Duodenal mucosa (tissue), 2 donors: Measurements from ENCODE around the gene UBR3.

Experiments
- H3K27ac ChIP-seq: one replicate; pipeline ENCODE4 v1.7.0; 2013; ENCODE audit warnings: low read depth, low read length
- H3K27me3 ChIP-seq, 2 donors: one replicate each; pipeline ENCODE4 v1.7.0; 2013; ENCODE audit warnings: low read length in 2 of 2, control low read depth in 1 of 2; ENCODE audit not compliant: insufficient read depth in 2 of 2, control insufficient read depth in 1 of 2
- H3K36me3 ChIP-seq, 2 donors: one replicate each; pipeline ENCODE4 v1.7.0; 2013; ENCODE audit warnings: low read length in 2 of 2, control low read depth in 1 of 2; ENCODE audit not compliant: insufficient read depth in 2 of 2, control insufficient read depth in 1 of 2
- H3K4me1 ChIP-seq, 2 donors: one replicate each; pipeline ENCODE4 v1.7.0; 2013; ENCODE audit warnings: low read length in 2 of 2, control low read depth in 1 of 2; ENCODE audit not compliant: insufficient read depth in 2 of 2, control insufficient read depth in 1 of 2
- H3K4me3 ChIP-seq, 2 donors: one replicate each; pipeline ENCODE4 v1.7.0; 2013; ENCODE audit warnings: low read length in 2 of 2, low read depth in 1 of 2
- H3K9ac ChIP-seq, 2 donors: one replicate each; pipeline ENCODE4 v1.7.0; 2013; ENCODE audit warnings: low read length in 2 of 2, low read depth in 1 of 2
- H3K9me3 ChIP-seq, 2 donors: one replicate each; pipeline ENCODE4 v1.7.0; 2013; ENCODE audit warnings: low read length in 2 of 2, control low read depth in 1 of 2; ENCODE audit not compliant: control insufficient read depth in 1 of 2

The UBR3 gene

GRCh38 chr2:169982929-169983328 is 155.7 kb downstream of the UBR3 start:
- H3K27ac ChIP-seq: no peak overlapping the region
- H3K4me1 ChIP-seq: no peaks in the 10 kb centered on the region
- H3K4me3 ChIP-seq: no peak overlapping the region
- H3K36me3 ChIP-seq: peaks cover 0 to 14% of the 10 kb centered on the region in 2 donors
- H3K9me3 ChIP-seq: no peaks in the 10 kb centered on the region
- no peak overlapping the region for H3K9ac ChIP-seq
- no peaks in the 10 kb centered on the region for H3K27me3 ChIP-seq

- peaks cover 0 to 12% of the 10 kb centered on the region in 2 donors for H3K36me3 ChIP-seq
Measured at GRCh38 chr2:169983506-169983905, 156.3 kb downstream of the UBR3 start.

DNA sequence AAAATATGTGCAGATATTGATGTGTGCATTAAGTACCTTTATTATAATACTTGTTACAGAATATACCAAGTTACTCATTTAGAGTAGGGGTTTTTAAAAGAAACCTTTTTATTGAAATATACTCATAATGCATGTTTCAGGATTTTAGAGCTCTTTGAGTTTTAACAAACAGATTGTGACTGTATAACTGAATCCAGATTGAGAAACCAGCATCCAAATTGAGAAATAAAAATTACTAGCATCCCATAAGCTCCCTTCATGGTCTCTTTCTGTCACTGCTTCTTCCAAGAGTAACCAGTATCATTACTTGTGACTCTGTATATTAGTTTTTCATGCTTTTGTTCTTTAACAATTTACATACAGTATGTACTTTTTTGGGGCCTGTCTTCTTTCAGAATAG is 156.9 kb downstream of the UBR3 start:
- no peak overlapping the region for H3K27ac ChIP-seq
- no peak overlapping the region for H3K4me3 ChIP-seq
- H3K27me3 ChIP-seq: no peaks in the 10 kb centered on the region
- H3K9ac ChIP-seq: no peak overlapping the region
- H3K9me3 ChIP-seq: no peaks in the 10 kb centered on the region
- peaks cover 0 to 6% of the 10 kb centered on the region in 2 donors for H3K36me3 ChIP-seq
- H3K4me1 ChIP-seq: no peaks in the 10 kb centered on the region

More at GRCh38 chr2:169983506-169983905, 156.3 kb downstream of the UBR3 start:
- H3K27ac ChIP-seq: no peak overlapping the region
- no peaks in the 10 kb centered on the region for H3K9me3 ChIP-seq
- H3K4me1 ChIP-seq: no peaks in the 10 kb centered on the region
- no peak overlapping the region for H3K4me3 ChIP-seq
- no peak overlapping the region for H3K9ac ChIP-seq
- H3K27me3 ChIP-seq: no peaks in the 10 kb centered on the region

- Histone ChIP-seq H3K27me3 (no peaks in the 10 kb centered on the region), H3K36me3 (peaks cover 0 to 10% of the 10 kb centered on the region in 2 donors), H3K9me3 (peaks cover 2 to 7% of the 10 kb centered on the region in 2 donors), H3K4me3 (no peak overlapping the region), H3K27ac (no peak overlapping the region), H3K9ac (no peak overlapping the region), H3K4me1 (no peaks in the 10 kb centered on the region)
Measured at GRCh38 chr2:169994752-169995151, 167.5 kb downstream of the UBR3 start.

DNA sequence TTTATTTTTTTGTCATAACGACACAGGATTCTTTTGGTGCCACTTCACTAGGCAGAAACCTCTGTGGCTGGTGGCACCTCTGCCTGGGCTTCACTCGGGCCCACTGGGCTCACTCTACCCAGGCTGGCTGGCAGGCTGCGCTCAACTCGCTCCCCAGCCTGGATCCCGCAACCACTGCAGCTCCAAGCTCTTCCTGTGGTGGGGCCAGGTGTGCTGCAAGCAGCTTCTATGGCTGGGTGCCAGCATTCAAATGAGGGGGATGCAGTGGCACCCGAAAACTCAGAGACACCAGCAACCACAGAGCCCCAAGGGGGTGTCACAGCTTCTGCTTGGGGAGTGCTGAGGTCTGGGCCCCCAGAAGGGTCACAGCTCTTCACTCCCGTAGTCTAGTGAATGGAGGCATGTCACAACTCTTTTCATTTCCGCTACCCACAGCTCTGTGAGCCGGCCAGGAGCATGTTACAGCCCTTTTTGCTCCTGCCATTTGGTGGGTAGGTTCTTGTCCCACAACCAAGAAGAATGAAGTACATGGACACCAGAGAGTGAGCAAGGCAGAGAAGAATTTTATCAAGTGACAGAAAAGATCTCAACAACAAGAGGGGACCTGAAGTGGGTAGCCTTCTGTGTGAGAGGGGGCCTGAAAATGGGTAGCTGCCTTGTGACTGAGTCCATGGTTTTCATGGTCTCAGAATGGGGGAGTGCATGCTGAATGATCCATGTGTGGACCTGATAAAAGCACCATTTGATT is 170.1 kb downstream of the UBR3 start:
- Histone ChIP-seq H3K9me3 (peaks cover 2 to 7% of the 10 kb centered on the region in 2 donors), H3K27ac (no peak overlapping the region), H3K27me3 (no peaks in the 10 kb centered on the region), H3K4me1 (peaks cover 0 to 5% of the 10 kb centered on the region in 2 donors), H3K36me3 (peaks cover 0 to 10% of the 10 kb centered on the region in 2 donors), H3K4me3 (no peak overlapping the region), H3K9ac (no peak overlapping the region)

DNA sequence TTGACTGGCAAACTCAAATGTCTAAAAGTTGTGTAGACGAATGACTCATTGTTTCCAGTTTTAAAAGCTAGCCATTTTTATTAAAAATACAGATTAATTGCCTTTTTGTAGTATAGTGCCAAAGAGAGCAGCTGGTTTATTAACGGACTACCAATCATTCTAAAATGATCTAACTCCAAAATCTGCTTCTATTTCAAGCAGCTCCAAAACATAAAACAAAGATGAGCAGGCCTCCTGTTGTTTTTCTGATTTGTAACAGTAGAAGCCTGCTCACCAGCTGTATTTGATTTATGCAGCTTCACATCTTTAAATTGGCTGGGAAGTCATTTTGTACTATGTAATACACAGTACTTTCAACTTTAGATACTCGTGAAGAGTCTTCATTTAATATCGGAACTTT is 171.8 kb downstream of the UBR3 start:
- no peak overlapping the region for H3K4me3 ChIP-seq
- H3K27ac ChIP-seq: no peak overlapping the region
- peaks cover 0 to 7% of the 10 kb centered on the region in 2 donors for H3K4me1 ChIP-seq
- peaks cover 2 to 10% of the 10 kb centered on the region in 2 donors for H3K36me3 ChIP-seq
- H3K9ac ChIP-seq: no peak overlapping the region
- H3K27me3 ChIP-seq: no peaks in the 10 kb centered on the region
- H3K9me3 ChIP-seq: peaks cover 2 to 7% of the 10 kb centered on the region in 2 donors

DNA sequence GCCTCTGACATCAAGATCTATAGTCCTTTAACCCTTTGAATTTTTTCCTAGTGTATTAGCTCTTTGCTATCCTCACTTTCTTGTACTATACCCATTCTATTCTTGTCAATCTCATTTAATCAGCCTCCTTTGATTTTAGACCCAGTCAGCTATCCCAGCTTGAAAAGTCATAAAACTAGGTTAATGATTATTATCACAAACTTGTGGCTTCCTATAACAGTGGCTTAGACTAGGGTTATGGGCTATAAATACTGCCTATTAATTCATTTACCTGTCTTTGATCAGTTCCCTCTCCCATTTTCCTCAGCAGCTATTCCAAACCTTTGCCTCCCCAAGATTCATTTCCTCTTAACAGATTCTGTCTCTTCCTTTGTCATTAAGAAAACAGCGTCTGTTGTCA is 174.8 kb downstream of the UBR3 start:
- H3K27me3 ChIP-seq: no peaks in the 10 kb centered on the region
- no peak overlapping the region for H3K27ac ChIP-seq
- H3K36me3 ChIP-seq: peaks cover 4 to 7% of the 10 kb centered on the region in 2 donors
- no peak overlapping the region for H3K9ac ChIP-seq
- H3K4me3 ChIP-seq: no peak overlapping the region
- H3K9me3 ChIP-seq: peaks cover 2 to 6% of the 10 kb centered on the region in 2 donors
- peaks cover 0 to 7% of the 10 kb centered on the region in 2 donors for H3K4me1 ChIP-seq

- no peak overlapping the region for H3K4me3 ChIP-seq
- H3K27me3 ChIP-seq: no peaks in the 10 kb centered on the region
- H3K27ac ChIP-seq: no peak overlapping the region
- H3K4me1 ChIP-seq: peaks cover 0 to 7% of the 10 kb centered on the region in 2 donors
- H3K9ac ChIP-seq: no peak overlapping the region
- peaks cover 4 to 7% of the 10 kb centered on the region in 2 donors for H3K36me3 ChIP-seq
- no peaks in the 10 kb centered on the region for H3K9me3 ChIP-seq
Measured at GRCh38 chr2:170005702-170006101, 178.4 kb downstream of the UBR3 start.

DNA sequence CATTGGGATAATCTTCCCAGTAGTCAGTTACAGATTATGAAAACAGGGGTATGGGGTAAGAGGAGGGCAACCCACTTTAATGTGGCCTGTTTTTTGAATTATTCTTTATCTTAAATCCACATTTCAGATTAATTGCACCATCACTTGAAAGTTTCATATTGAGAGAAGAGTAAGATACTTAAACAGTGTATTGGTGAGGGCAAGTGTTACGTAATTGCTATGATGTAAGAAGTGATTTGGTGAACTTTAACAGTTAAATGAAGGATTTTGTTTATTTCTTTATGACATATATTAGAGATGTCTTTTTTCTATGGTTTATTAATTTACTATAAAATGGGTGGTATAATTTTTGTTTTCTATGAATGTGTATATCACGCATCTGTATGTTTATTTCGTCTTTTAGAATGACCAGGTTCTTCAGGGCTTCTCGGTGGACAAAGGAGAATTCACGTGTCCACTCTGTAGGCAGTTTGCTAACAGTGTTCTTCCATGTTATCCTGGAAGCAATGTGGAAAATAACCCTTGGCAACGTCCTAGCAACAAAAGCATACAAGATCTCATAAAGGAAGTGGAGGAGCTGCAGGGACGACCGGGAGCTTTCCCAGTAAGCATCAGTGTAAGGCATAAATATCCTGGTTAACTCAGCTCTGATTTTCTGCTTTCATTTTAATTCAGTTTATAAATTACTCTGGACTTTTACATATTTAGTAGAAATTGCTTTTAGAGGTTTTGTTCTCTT is 179.5 kb downstream of the UBR3 start:
- Histone ChIP-seq H3K9me3 (no peaks in the 10 kb centered on the region), H3K27ac (no peak overlapping the region), H3K36me3 (peaks cover 4 to 7% of the 10 kb centered on the region in 2 donors), H3K9ac (no peak overlapping the region), H3K27me3 (no peaks in the 10 kb centered on the region), H3K4me3 (no peak overlapping the region), H3K4me1 (peaks cover 0 to 7% of the 10 kb centered on the region in 2 donors)

GRCh38 chr2:170009209-170009608 is 182.0 kb downstream of the UBR3 start:
- peaks cover 0 to 13% of the 10 kb centered on the region in 2 donors for H3K36me3 ChIP-seq

More at GRCh38 chr2:170009209-170009608, 182.0 kb downstream of the UBR3 start:
- H3K27ac ChIP-seq: no peak overlapping the region
- H3K9me3 ChIP-seq: no peaks in the 10 kb centered on the region
- H3K9ac ChIP-seq: no peak overlapping the region
- no peaks in the 10 kb centered on the region for H3K4me1 ChIP-seq
- H3K27me3 ChIP-seq: no peaks in the 10 kb centered on the region
- H3K4me3 ChIP-seq: no peak overlapping the region
